Measurements from ENCODE around the gene ZDHHC12. TPM values are rescaled to one million over a fixed set of nuclear protein-coding genes. Genes with fewer than 3 reads are reported as not detected.

Gene ZDHHC12
- total RNA-seq, 1 experiment from 2014 or later, result 29.3 TPM

DNA sequence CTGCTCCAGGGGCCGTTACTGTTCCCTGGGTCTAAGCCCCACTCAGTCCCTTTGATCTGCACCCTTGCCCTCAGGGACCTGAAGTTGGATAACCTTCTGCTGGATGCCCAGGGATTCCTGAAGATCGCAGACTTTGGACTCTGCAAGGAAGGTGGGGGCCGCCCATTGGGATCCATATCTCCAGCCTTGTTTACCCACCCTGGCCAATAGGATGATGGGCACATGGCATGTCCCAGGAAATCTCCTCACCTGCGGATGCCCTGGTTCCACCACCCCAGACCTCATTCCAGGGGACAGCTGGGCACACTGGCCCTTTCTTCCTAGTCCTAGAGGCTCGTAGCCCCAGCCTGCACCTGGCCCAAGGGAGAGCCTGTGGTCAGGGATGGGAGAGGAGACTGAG lies 5.5 kb downstream of the ZDHHC12 start:
- Histone ChIP-seq H3K27me3 (ENCODE audit: low read length) (no peaks in the 10 kb centered on the region), H3K79me2 (ENCODE audit: low read length) (peaks cover 12% of the 10 kb centered on the region), H3K9me2 (replicated peaks; ENCODE audit: insufficient read depth, low read length) (no peaks in the 10 kb centered on the region), H3K4me1 (ENCODE audit: low read length) (peaks cover 11% of the 10 kb centered on the region), H3K36me3 (ENCODE audit: insufficient read depth, low read length) (no peaks in the 10 kb centered on the region), H3K4me2 (ENCODE audit: low read depth, low read length, poor library complexity, severe bottlenecking) (no peak overlapping the region), H3K9me3 (ENCODE audit: low read length) (no peaks in the 10 kb centered on the region), H3K4me3 (ENCODE audit: low read length) (no peak overlapping the region), H2AFZ (ENCODE audit: low read length) (no peak overlapping the region), H3K27ac (ENCODE audit: low read length) (no peak overlapping the region), H4K20me1 (ENCODE audit: insufficient read depth, low read depth, low read length) (no peaks in the 10 kb centered on the region), H3K9ac (ENCODE audit: low read length) (no peak overlapping the region)
- no peak for DNase-seq

DNA sequence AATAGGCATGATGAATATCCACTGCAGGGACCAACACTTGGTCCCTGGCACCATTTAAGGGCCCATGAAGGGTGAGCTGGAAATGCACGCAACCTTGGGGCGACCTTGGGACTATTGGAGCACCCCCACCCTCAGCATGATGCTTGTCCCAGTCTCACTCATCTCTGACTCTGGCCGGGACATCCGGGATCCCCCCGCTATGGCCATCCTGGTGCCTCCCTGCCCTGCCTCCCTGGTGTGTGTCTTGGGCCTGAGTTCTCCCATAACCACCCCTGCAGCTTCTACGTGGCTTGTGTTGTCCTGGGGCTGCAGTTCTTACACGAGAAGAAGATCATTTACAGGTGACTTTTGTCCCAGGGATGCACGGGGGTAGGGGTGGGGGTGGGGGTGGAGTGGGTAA lies 5.9 kb downstream of the ZDHHC12 start:
- Histone ChIP-seq H3K4me2 (ENCODE audit: low read depth, low read length, poor library complexity, severe bottlenecking) (no peak overlapping the region), H2AFZ (ENCODE audit: low read length) (no peak overlapping the region), H3K4me1 (ENCODE audit: low read length) (peaks cover 8% of the 10 kb centered on the region), H3K4me3 (ENCODE audit: low read length) (no peak overlapping the region), H3K36me3 (ENCODE audit: insufficient read depth, low read length) (no peaks in the 10 kb centered on the region), H3K79me2 (ENCODE audit: low read length) (peaks cover 8% of the 10 kb centered on the region), H3K9me3 (ENCODE audit: low read length) (no peaks in the 10 kb centered on the region), H3K27me3 (ENCODE audit: low read length) (no peaks in the 10 kb centered on the region), H3K9me2 (replicated peaks; ENCODE audit: insufficient read depth, low read length) (no peaks in the 10 kb centered on the region), H3K9ac (ENCODE audit: low read length) (no peak overlapping the region), H3K27ac (ENCODE audit: low read length) (no peak overlapping the region), H4K20me1 (ENCODE audit: insufficient read depth, low read depth, low read length) (no peaks in the 10 kb centered on the region)
- DNase-seq, result no peak

DNA sequence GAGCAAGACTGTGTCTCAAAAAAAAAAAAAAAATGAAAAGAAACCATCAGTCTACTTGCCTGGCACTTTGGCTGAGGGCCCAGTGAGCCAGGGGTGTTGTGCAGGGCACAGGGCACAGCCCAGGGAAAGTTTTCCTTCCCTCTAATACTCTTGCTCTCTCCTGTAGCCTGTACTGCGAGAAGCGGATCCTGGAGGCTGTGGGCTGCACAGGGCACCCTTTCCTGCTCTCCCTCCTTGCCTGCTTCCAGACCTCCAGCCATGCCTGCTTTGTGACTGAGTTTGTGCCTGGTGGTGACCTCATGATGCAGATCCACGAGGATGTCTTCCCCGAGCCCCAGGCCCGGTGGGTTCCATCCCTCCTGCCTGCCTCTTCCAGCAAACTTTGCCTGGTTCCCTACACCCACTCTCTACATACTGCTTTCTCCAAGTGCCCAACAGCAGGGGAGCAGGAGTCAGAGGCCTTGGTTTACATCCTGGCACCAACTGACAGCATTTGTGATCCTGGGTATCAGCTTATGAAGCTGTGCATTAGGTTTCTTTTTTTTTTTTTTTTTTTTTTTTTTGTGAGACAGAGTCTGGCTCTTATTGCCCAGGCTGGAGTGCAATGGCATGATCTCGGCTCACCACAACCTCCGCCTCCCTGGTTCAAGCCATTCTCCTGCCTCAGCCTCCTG lies 7.2 kb downstream of the ZDHHC12 start:
- DNase-seq, result no peak
- Histone ChIP-seq H4K20me1 (ENCODE audit: insufficient read depth, low read depth, low read length) (no peaks in the 10 kb centered on the region), H3K4me1 (ENCODE audit: low read length) (no peaks in the 10 kb centered on the region), H3K36me3 (ENCODE audit: insufficient read depth, low read length) (no peaks in the 10 kb centered on the region), H3K9me2 (replicated peaks; ENCODE audit: insufficient read depth, low read length) (no peaks in the 10 kb centered on the region), H3K79me2 (ENCODE audit: low read length) (no peaks in the 10 kb centered on the region), H3K27me3 (ENCODE audit: low read length) (no peaks in the 10 kb centered on the region), H3K9ac (ENCODE audit: low read length) (no peak overlapping the region), H3K9me3 (ENCODE audit: low read length) (no peaks in the 10 kb centered on the region), H3K27ac (ENCODE audit: low read length) (no peak overlapping the region), H2AFZ (ENCODE audit: low read length) (no peak overlapping the region), H3K4me3 (ENCODE audit: low read length) (no peak overlapping the region), H3K4me2 (ENCODE audit: low read depth, low read length, poor library complexity, severe bottlenecking) (no peak overlapping the region)

DNA sequence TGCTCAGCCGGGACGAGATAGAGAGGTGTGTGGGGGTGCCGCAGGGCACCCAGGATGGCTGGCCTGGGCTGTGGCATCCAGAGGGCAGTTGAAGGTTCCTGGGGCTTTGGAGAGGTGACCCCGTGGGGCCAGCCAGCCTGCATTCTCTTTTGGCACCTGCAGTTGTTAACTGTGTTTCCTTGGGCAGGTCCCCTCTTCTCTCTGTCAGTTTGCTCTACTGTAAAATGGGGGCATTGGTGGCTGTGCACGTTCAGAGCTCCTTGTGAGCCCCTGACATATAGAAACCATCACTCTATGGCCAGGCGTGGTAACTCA lies 8.5 kb downstream of the ZDHHC12 start:
- Histone ChIP-seq H3K79me2 (ENCODE audit: low read length) (no peaks in the 10 kb centered on the region), H3K4me3 (ENCODE audit: low read length) (no peak overlapping the region), H2AFZ (ENCODE audit: low read length) (no peak overlapping the region), H3K36me3 (ENCODE audit: insufficient read depth, low read length) (no peaks in the 10 kb centered on the region), H3K9ac (ENCODE audit: low read length) (no peak overlapping the region), H3K27ac (ENCODE audit: low read length) (no peak overlapping the region), H4K20me1 (ENCODE audit: insufficient read depth, low read depth, low read length) (no peaks in the 10 kb centered on the region), H3K9me3 (ENCODE audit: low read length) (no peaks in the 10 kb centered on the region), H3K27me3 (ENCODE audit: low read length) (no peaks in the 10 kb centered on the region), H3K9me2 (replicated peaks; ENCODE audit: insufficient read depth, low read length) (no peaks in the 10 kb centered on the region), H3K4me2 (ENCODE audit: low read depth, low read length, poor library complexity, severe bottlenecking) (no peak overlapping the region), H3K4me1 (ENCODE audit: low read length) (no peaks in the 10 kb centered on the region)
- DNase-seq, result no peak

DNA sequence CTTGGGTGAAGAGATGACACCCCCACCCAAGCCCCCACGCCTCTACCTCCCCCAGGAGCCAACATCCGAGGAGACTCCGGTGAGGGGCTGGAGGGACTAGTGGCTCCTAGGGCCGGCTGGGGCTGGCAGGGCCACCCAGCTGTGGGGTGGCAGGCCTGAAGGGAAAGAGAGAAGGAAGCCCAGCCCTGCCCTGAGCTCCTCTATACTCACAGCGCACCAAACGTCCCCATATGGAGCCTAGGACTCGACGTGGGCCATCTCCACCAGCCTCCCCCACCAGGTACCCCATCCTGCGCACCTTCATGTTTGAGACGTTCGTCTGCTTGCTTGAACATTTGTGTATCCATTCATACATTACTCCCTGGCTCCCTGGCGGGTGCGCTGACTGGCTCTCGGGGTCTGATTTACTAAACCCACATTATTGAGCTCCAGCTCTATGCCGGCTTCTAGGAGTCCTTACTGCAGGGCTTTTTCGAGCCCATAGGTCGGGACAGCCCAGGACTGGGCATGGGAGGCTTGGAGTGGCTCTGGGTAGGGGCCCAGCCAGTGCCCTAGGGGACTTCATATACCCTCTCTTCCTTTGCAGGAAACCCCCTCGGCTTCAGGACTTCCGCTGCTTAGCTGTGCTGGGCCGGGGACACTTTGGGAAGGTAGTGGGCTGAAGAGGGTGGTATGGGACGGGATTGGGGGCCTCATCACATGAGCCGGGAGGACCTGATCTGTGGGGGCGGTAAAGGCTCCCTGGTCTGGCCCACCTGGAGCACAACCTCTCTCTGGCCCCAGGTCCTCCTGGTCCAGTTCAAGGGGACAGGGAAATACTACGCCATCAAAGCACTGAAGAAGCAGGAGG lies 9.1 kb downstream of the ZDHHC12 start:
- Histone ChIP-seq H3K9me2 (replicated peaks; ENCODE audit: insufficient read depth, low read length) (no peaks in the 10 kb centered on the region), H3K4me2 (ENCODE audit: low read depth, low read length, poor library complexity, severe bottlenecking) (no peak overlapping the region), H3K9ac (ENCODE audit: low read length) (no peak overlapping the region), H2AFZ (ENCODE audit: low read length) (no peak overlapping the region), H4K20me1 (ENCODE audit: insufficient read depth, low read depth, low read length) (no peaks in the 10 kb centered on the region), H3K9me3 (ENCODE audit: low read length) (no peaks in the 10 kb centered on the region), H3K4me1 (ENCODE audit: low read length) (no peaks in the 10 kb centered on the region), H3K36me3 (ENCODE audit: insufficient read depth, low read length) (no peaks in the 10 kb centered on the region), H3K79me2 (ENCODE audit: low read length) (no peaks in the 10 kb centered on the region), H3K27me3 (ENCODE audit: low read length) (no peaks in the 10 kb centered on the region), H3K4me3 (ENCODE audit: low read length) (no peak overlapping the region), H3K27ac (ENCODE audit: low read length) (no peak overlapping the region)
- DNase-seq, result no peak

DNA sequence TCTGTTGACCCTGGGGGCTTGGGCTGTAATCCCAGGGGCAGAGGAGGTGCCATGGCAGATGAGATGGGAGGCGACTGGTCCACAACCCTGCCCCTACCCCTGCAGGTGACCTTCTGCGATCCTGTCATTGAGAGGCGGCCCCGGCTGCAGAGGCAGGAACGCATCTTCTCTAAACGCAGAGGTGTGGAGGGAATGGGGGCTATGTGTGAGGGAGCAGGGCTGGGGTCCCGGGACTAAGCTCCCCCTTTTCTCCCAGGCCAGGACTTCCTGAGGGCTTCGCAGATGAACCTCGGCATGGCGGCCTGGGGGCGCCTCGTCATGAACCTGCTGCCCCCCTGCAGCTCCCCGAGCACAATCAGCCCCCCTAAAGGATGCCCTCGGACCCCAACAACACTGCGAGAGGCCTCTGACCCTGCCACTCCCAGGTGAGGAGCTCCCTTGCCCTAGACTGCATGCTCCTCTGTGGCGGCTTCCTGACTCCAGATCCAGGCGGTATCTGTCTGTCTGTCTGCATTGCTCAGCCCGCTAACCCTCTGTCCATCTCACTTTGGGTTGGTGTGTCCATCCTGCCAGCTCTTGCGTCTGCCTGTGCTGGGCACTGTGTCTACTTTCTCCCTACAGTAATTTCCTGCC lies 9.9 kb downstream of the ZDHHC12 start:
- Histone ChIP-seq H2AFZ (ENCODE audit: low read length) (no peak overlapping the region), H3K4me2 (ENCODE audit: low read depth, low read length, poor library complexity, severe bottlenecking) (no peak overlapping the region), H3K27me3 (ENCODE audit: low read length) (no peaks in the 10 kb centered on the region), H3K27ac (ENCODE audit: low read length) (no peak overlapping the region), H3K9me2 (replicated peaks; ENCODE audit: insufficient read depth, low read length) (no peaks in the 10 kb centered on the region), H3K9me3 (ENCODE audit: low read length) (no peaks in the 10 kb centered on the region), H3K4me3 (ENCODE audit: low read length) (no peak overlapping the region), H3K9ac (ENCODE audit: low read length) (no peak overlapping the region), H4K20me1 (ENCODE audit: insufficient read depth, low read depth, low read length) (no peaks in the 10 kb centered on the region), H3K4me1 (ENCODE audit: low read length) (no peaks in the 10 kb centered on the region), H3K36me3 (ENCODE audit: insufficient read depth, low read length) (no peaks in the 10 kb centered on the region), H3K79me2 (ENCODE audit: low read length) (no peaks in the 10 kb centered on the region)
- DNase-seq, result no peak

DNA sequence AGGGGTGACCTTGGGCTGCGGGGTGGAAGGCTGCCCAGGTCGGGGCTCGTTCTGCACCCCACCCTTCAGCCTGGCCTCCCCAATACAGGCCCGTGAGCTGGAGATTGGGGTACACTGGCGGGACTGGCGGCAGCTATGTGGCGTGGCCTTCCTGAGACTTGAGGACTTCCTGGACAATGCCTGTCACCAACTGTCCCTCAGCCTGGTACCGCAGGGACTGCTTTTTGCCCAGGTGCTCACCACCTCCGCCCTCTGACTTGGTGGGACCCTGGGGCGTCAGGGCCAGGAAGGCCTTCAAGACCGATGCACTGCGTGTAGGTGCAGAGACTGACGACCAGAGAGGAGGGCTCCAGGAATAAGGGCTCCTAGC lies 10.5 kb downstream of the ZDHHC12 start:
- no peak overlapping the region for H3K27ac ChIP-seq (ENCODE audit: low read length)
- H2AFZ ChIP-seq (ENCODE audit: low read length), result no peak overlapping the region
- H4K20me1 ChIP-seq (ENCODE audit: insufficient read depth, low read depth, low read length), result no peaks in the 10 kb centered on the region
- no peaks in the 10 kb centered on the region for H3K36me3 ChIP-seq (ENCODE audit: insufficient read depth, low read length)
- H3K27me3 ChIP-seq (ENCODE audit: low read length), result no peaks in the 10 kb centered on the region
- H3K9ac ChIP-seq (ENCODE audit: low read length), result no peak overlapping the region
- no peak for DNase-seq
- no peak overlapping the region for H3K4me3 ChIP-seq (ENCODE audit: low read length)
- H3K4me1 ChIP-seq (ENCODE audit: low read length), result no peaks in the 10 kb centered on the region
- no peaks in the 10 kb centered on the region for H3K79me2 ChIP-seq (ENCODE audit: low read length)
- no peaks in the 10 kb centered on the region for H3K9me3 ChIP-seq (ENCODE audit: low read length)
- no peaks in the 10 kb centered on the region for H3K9me2 ChIP-seq (replicated peaks; ENCODE audit: insufficient read depth, low read length)
- H3K4me2 ChIP-seq (ENCODE audit: low read depth, low read length, poor library complexity, severe bottlenecking), result no peak overlapping the region
